ENCODE measurements around the gene ARHGEF28.

Gene ARHGEF28

DNA sequence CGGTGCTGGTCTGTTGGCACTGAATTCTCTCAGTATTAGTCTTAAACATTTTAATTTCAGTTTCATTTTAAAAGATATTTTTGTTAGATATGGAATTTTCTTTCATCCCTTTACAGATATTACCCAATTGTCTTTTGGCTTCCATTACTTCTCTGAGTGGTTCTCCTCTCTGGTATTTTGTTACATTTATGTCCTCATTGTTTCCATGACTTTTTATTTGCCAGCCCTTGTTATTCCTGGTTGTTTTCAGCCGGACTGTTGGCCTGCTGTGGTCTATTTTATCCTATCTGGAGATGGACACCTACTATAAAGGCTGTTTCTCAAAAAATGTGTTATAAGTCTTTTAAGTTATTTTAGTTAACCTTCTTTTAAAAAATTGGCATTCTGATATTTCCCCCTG, 117.2 kb downstream of the ARHGEF28 start:
- DNase-seq: no peak

DNA sequence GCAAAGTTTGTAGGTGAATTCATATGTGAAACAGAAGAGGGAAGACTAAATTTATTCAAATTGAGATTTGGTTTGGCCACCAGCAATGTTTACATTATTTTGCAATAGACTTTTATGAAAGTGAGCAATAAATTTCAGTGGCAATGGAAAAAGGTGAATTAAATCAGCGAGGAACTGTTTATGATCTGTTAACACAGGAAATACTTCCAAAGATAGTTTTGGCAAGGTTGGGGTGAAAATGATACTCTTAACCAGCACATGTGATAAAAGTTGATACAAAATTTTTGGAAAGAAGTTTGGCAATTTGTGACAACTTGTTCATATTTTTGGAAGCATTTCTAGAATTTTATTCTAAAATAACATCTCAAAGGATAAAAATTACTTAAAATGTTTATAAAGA, 119.8 kb downstream of the ARHGEF28 start:
- DNase-seq: no peak

DNA sequence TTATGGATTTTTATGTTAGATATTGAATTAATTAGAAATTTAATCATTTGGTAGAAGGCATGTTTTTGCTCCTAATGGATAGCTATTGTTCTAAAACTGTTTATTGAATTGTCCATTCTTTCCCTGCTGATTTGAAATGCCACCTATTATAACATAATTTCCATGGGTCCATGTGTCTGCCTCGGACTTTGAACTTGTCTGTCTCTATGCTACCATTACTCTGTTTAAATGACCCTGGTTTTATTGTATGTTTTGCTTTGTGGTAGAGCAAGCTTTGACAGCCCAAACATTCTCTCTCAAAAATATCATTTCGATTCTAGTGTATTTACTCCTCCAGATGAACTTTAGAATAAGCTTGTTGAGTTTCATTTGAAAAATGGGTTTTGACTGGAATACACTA, 120.6 kb downstream of the ARHGEF28 start:
- no peak for DNase-seq

DNA sequence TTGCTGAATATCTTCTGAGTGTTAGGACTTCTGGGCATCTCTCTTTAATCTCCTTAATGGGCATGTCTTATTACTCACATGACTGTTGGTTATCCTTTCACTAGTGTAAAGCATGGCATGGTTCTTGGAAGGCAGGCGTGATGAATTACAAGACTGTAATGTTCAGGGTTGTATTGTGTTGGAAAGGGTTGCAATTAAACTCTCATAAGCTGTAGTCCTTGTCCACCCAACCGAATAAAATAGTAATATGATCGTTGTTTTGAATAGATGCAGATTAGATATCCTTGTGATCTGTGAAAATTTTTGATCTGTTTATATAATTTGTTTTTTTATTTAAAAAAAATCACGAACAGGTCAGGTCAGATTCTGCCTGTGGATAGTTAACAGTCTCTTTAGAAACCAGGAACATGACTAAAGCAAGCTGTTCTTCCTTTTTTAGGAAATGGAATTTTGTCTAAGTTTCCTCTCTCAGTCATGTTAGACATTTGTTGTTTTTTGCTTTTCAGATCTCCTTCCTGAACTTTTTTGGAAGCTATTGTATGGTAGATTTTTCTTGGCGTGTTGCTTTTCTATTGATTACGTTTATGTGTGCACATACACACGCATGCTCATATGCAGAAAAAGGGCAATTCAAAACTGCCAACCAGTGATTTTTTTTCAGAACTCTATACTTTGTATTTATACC, 121.8 kb downstream of the ARHGEF28 start:
- DNase-seq: no peak

DNA sequence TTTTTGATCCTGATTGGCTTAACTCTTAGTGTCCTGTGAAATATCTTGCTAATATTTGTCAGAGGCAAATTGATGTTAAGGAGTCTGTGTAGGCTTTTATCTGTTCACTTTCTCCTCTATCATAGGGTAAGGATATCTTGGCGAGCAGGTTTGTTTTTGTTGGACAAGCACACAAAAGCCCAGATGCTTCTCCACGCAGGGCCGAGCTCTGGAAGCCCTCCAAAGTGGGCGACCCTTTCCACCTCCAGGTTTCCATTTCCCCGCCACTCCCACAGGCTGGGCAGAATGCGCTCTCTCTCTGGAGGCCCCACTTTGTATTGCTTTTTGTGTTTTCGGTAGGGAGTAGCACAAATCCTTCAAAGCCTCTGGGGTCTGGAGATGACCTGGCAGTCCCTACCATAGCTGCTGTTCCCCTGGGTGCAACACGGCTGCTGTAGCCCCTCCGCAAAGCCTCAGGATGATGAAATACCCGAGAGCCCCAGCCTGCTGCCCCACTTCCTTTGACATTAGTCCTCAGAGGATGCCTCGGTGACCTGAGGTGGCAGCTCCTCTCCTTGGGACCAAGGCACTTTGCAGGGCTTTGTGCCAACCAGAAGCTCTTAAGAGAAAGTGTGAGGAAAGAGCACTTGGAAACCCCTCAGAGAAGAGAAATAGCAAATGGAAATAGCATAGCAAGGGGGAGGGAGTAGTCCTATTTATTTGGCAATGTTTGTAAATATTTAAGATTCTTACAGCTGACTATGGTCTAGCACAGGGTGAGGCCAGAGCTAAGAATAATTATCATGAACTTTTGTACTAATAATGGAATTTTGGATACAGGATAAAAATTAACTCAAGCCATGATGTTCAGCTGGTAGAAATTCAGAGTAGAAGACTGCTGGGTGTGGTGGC, 122.8 kb downstream of the ARHGEF28 start:
- no peak for DNase-seq

DNA sequence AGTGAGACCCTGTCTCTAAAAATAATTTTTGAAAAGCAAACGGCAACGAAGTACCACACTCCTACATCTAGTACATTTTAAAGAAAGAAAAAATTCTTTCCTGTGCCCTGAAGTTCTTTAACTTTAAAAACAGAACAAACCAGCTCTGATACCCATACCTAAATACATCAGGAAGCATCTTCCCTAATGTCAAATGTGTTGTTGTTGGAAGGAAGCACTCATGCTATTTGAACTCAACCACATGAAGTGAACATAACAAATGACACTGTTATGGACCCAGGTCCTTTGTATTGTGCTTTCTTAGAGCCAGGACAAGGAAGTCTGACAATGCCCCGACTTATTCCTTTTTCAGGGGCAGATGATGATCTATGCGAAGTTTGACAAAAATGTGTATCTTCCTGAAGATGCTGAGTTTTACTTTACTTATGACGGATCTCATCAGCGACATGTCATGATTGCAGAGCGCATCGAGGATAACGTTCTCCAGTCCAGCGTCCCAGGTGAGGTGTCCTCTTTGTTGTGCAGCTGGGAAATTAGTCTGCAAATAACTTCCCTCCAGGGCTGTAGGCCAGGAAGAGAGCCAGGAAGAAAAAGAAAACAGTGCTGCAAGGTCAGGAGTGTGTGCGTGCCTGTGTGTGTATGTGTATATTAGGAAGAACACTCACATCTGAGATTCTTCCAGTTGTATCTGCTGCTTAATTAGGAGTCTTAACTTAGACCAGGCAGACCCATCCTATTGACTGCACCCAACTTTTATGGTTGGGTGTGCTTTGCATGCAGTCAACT, 123.7 kb downstream of the ARHGEF28 start:
- no peak for DNase-seq

DNA sequence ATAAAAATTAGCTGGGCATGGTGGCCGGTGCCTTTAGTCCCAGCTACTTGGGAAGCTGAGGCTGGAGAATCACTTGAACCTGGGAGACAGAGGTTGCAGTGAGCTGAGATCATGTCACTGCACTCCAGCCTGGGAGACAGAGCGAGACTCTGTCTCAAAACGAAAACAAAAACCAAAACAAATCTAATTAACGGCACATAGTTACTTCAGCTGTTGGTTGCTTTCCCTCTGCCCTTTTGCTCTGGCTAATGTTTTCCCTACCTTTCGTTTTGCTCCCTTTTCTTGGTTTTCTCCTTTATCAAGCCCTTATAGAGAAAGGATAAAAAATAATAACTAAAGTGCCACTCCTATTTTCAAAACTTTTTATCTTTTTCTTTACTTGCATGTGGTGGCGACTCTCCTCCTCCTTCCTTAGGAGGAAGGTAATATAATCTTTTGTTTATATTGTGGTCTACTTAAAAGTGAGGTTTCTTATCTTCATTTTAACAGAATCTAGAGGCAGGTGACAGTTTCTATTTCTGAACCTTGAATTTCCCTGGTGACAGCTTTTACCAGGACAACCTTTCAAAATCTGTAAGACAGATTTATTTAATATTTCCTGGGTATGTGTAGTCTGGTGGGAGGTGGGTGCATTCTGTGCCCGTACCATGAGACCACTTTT, 125.4 kb downstream of the ARHGEF28 start:
- DNase-seq: no peak

DNA sequence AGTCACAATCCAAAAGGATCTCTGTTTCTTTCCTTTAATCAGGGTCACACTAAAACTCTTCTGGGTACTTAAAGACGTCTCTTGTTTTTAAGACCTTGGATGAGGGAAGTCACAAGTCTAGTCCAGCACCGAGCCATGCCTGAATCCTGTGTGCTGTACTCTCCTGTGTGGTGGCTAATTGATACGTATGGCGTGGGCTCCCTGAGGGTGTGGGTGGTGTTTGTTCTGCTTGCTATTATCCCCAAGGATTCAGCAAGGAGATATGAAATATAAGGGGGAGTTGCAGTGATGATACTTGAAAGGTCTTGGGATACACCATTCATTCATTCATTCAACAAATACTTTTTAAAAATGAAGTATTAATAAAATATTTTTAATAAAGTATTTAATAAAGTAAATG, 128.3 kb downstream of the ARHGEF28 start:
- no peak for DNase-seq

DNA sequence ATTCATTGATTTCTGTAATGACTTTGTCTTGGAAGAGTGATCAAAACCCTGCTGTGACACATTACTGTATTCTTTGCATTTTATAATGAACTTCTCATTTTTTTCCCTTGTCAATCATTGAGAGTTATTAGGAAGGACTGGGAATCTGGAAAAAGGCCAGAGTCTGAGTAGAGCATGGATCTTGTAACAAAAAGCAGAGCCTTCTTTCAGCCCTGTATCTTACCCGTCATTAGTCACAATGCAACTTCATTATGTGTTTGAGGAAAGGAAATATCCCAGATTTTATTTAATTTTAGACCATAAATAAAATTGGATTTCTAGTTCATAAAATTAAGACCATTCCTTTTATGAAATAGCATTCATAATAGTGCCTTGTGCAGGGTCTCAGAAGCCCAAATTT, 131.4 kb downstream of the ARHGEF28 start:
- no peak for DNase-seq

DNA sequence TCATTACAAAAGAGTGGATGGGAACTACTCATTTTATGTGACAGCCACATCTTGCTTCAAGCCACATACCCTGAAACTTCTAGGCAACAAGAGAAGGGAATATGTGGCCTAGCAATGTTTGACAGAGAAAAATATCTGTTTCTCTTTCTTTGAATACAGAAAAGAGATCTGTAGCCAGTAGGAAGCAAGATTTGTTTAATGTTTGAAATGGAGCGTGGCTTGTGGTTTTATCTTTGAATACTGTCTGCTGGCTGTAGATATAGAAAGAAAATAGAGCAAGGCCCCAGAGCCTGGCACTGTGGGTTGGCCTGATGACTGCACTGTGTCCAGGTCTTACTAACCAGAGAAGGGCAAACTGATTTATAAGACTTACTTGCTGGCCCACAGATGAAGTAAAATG, 133.8 kb downstream of the ARHGEF28 start:
- no peak for DNase-seq

DNA sequence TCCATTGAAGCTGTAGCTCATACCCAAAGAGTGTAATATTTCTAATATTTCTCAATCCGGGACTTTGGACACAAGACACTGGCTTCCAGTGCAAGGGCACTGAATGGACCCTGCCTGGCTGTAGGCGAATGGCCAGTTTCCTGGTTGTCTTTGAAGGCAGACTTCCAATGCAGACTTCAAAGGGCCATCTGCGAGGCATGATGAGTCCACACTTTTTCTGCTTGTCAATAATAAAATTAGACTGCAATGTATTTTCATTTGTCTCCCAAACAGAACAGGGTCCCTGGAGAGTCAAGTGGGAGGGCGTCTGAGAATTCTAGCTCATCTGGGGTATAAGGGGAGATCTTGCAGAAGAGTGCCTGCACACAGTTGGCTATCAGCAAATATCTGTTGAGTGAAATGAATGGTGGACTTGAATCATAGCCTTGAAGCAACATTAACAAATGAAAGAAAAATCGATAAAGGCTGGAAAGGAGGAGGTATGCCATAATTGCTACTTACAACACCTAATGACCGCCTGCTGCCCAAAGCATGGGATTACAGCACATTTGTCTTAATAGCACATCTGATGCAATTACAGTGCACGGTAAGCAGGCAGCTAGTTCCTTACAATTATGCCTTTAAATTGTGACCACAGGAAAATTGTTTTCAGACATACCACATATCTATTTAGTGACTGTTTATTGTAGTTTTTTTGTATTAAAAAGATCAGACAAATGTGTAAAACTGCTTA, 137.5 kb downstream of the ARHGEF28 start:
- DNase-seq: no peak

DNA sequence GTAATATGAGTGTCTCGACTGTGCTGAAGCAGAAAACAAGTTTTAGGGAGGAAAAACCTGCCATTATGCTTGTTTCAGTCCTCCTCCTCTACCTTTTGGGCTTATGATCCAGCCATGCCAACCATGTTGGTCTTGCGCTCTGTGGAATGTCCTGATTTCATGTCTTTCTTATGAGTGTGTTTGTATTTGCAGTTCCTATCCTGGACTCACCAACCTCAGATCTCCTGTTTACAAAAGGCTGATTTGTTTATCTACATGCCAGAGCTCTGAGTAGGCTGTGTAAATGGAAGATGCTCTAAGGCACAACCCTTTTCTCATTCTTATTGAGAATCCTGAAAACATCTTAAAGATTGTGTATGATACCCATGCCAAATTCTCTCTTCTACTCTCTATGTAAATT, 138.6 kb downstream of the ARHGEF28 start:
- no peak for DNase-seq

DNA sequence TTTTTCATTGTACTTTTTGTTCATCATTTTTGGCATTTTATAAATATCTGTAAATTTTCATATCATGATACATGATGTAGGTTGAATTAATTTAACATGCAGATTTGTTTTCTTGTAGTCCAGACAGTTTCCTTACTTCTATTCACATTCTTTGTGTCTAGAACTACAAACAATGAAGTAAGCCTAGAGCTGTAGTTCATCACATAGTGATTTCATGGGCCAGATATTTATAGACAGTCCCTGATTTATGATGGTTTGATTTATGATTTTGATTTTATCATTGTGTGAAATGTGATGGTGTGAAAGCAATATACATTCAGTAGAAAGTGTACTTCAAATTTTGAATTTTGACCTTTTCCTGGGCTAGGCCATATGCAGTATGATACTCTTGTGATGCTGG, 139.0 kb downstream of the ARHGEF28 start:
- no peak for DNase-seq

DNA sequence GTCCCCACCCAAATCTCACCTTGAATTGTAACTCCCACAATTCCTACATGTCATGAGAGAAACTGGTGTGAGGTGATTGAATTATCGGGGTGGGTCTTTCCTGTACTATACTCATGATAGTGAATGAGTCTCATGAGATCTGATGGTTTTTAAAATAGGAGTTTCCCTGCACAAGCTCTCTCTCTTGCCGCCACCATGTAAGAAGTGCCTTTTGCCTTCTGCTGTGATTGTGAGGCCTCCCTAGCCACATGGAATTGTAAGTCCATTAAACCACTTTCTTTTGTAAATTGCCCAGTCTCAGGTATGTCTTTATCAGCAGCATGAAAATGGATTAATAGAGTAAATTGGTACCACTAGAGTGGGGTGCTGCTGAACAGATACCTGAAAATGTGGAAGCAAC, 140.9 kb downstream of the ARHGEF28 start:
- DNase-seq: no peak

DNA sequence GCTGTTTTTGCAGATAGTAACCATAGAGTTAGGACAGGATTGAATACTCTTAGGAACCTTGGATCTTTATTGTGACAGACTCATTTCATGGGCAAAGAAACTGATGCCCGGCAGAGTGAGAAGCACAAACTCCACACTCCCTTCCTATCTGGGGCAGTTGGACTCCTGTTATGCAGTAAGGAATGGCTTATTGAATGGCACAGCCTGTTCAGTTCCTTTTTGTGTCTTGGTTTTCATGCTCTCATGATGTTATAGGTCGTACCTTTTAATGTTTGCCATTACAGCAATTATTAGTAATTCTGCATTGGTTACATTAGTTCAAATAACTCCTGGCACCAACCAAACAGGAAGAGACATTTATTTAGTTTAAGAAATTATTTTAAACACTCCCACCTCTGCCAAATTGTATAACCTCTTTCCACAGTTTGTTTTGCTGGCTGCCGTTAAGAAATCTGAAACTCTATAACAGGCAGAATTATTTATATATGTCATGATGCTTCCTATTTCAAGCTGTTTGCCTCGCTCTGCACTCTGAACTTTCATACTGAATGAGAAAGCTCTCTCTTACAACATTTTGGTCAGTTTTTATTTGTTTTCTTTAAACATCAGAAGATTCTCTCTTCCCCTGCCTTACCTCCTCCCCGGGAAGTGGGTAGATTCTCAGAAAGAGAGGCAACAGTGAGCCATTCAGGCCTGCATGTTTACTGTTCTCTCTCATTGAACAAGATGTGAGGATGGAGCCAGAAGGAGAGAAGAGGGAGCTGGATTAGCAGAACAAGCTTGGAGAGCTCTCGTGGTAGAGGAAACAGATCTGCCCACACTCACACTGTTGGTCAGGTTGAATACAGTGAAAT, 144.4 kb downstream of the ARHGEF28 start:
- no peak for DNase-seq

DNA sequence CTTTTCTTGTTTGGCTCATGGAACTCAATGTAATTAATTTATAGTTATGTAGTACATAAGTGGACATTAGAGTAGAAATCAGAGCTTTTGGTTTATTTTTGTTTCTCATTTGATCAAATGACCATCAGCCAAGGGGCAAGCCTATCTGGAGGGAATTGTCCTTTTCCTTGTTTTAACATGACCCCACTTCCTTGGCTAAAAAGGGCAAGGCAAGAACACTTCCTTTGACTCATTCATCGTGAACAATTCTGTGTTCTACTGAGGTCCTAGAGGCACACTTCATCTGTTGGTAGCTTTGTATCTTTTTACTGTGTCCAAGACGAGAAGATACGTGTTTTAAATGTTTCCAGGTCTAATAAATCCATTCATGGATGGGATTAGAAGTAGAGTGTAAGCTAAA, 148.9 kb downstream of the ARHGEF28 start:
- no peak for DNase-seq

DNA sequence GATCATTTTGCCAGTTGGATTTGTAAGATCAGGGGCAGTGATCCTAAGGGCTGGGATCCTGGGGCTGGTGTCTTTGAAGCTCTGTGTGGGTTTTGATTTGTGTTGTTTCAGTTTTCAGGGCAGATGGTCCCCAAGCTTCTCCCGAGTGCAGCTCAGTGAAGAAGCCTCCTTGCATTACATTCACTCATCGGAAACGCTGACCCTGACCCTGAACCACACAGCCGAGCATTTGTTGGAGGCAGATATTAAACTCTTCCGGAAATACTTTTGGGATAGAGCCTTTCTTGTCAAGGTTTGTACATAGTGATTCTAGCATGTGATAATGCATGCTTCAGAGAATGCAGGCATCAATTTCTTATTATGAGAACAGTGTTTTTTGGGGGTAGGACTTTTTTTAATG, 150.4 kb downstream of the ARHGEF28 start:
- DNase-seq: no peak

DNA sequence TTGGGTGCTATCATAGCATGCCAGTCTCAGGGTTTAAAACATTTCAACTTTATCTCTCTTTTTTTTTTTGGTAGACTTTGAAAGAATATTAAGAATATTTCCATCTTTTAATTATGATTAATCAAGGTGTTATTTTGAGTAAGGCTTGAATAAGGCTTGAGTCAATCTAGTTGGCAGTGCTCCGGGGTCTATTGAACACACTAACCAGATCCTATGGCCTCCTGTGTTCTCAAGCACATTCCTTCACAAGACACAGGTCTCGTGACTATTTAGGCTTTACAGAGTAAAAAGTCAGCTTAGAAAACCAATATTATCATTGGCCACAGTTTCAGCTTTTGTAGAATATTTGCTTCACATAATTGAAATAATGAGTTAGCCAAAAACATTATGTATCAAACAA, 151.2 kb downstream of the ARHGEF28 start:
- DNase-seq: no peak

DNA sequence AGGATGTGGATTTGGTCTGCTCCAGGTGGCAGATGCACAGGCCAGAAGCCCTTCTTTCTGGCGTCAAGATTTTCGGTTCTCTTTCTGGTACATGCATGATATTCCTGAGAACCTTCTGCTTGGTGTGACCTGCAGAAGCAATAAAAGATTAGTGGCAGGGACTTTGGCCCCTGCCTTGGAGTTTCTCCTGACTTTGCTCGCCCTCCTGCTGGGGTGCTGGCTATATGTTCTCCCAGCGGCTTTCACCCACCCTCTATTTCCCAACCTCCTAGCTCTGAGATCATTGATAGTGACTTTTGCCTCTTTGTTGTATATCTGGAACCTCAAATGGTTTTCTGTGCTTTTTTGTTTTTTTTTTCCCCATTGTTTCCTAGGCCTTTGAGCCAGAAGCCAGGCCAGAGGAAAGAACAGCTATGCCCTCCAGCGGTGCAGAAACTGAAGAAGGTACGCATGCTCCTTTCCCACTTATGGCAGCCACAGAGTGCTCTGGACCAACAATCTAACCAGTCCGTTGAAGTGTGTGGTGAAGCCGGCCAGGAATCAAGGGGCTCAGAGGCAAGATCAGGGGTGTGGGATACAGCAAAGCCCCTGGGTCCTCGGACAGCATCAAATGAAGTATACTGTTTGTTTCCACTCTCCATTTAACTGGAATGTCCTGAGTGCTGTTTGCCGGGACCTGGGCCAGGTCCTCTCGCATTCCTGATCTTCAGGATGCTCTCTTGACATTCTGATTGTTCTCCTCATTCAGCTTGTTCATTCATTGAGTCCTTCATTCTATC, 154.5 kb downstream of the ARHGEF28 start:
- DNase-seq: no peak

DNA sequence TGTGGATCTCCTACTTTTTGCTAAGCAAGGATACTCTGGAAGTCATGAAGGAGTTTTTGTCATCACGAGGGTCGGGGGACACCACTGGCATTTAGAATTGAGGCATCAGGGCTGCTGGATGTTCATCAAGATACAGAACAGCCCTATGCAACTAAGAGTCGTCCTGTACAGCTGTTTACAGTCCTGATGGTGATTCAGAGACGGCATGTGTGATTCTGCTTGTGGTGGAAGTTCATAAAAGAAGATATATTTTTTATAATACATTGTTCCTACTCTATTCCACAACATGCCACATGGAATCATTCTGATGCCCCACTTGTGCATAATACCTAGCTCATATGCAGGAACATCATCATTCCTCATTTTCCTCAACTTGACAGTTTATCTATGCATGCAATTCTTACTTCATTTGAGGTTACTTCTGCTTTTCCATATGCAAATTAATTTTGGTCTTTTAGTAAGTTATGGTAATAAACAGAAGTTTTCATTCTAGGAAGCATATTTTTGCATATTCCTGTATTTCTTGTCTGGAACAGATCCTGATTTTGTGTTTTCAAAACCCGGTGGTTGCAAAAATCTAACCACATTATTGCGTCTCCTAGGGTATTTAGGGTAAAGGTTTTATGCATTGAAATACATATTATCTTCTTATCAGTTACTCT, 155.2 kb downstream of the ARHGEF28 start:
- no peak for DNase-seq
